A673 (cell line): ENCODE results near the gene TUBGCP3.

Experiments used
- EZH2 ChIP-seq: fragments of 200-600 bp; sonication (generic); IDR thresholded peaks from 2 replicates; pipeline ENCODE4 v1.6.1; 2017; ENCODE audit warnings: borderline replicate concordance, low read depth, mild to moderate bottlenecking, mixed read lengths, antibody characterized with exemption, low read length; ENCODE audit not compliant: poor library complexity, severe bottlenecking
- TF ChIP-seq, protein P1 (sequence below): fragments of 300-800, 200-600 bp; sonication (generic); conservative IDR thresholded peaks from 2 replicates; pipeline ENCODE4 v1.5.1; 2017; ENCODE audit warnings: low read depth, mild to moderate bottlenecking, antibody characterized with exemption, low read length, moderate library complexity, mixed read lengths

DNA sequence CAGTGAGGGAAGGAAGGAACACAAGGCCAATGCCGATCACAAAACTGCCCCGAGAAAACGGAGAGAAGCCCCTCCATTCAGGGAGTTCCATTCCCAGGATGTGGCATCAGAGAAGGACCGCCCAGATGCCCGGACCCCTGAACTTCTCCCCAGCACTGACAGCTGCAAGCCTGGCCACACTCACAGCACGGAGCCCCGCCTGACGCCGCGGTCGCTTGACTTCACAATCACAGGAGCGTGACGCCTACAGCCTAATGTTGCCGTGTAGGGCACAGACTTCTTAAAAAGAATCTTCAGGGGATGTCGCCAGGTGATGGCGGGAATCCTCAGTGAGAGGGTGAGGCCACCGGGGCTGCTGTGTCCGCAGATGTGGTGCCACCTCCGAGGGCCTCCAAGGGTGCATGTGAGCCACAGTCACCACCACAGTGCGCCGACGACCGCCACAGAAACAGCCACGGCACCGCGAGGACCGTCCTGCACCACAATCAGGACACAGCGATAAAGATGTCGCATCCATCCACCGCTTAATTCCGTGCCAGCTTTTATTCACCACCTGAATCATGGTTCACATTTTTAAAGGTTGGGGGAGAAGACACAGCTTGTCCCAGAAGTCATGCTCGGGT lies 134.6 kb downstream of the TUBGCP3 start:
- TF ChIP-seq, protein P1, sequence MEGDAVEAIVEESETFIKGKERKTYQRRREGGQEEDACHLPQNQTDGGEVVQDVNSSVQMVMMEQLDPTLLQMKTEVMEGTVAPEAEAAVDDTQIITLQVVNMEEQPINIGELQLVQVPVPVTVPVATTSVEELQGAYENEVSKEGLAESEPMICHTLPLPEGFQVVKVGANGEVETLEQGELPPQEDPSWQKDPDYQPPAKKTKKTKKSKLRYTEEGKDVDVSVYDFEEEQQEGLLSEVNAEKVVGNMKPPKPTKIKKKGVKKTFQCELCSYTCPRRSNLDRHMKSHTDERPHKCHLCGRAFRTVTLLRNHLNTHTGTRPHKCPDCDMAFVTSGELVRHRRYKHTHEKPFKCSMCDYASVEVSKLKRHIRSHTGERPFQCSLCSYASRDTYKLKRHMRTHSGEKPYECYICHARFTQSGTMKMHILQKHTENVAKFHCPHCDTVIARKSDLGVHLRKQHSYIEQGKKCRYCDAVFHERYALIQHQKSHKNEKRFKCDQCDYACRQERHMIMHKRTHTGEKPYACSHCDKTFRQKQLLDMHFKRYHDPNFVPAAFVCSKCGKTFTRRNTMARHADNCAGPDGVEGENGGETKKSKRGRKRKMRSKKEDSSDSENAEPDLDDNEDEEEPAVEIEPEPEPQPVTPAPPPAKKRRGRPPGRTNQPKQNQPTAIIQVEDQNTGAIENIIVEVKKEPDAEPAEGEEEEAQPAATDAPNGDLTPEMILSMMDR: no peak
- no peak for TF ChIP-seq EZH2
